ENCODE measurements around the gene ADAMTS15. TPM values are rescaled to one million over a fixed set of nuclear protein-coding genes. Genes with fewer than 3 reads are reported as not detected.

The ADAMTS15 gene
- total RNA-seq, 2 donors from 2014 or later: not detected

- H3K9me3 ChIP-seq (ENCODE audit: control insufficient read depth, low read length, poor library complexity, severe bottlenecking): no peaks in the 10 kb centered on the region
- no peaks in the 10 kb centered on the region for H3K4me1 Mint-ChIP-seq
- no peak overlapping the region for H3K4me3 Mint-ChIP-seq
- DNase-seq: no peak
- H3K27ac Mint-ChIP-seq: no peak overlapping the region
- no peaks in the 10 kb centered on the region for H3K36me3 Mint-ChIP-seq (ENCODE audit: low read depth)
- no peak for ATAC-seq
- peaks cover 20% of the 10 kb centered on the region for H3K27me3 Mint-ChIP-seq
Measured at GRCh38 chr11:130489716-130490115, 41.3 kb downstream of the ADAMTS15 start.

GRCh38 chr11:130490682-130491449, 42.4 kb downstream of the ADAMTS15 start:
- no peaks in the 10 kb centered on the region for H3K9me3 ChIP-seq (ENCODE audit: control insufficient read depth, low read length, poor library complexity, severe bottlenecking)
- Mint-ChIP-seq H3K27ac (no peak overlapping the region), H3K36me3 (ENCODE audit: low read depth) (no peaks in the 10 kb centered on the region), H3K27me3 (peaks cover 14% of the 10 kb centered on the region), H3K4me3 (no peak overlapping the region), H3K4me1 (no peaks in the 10 kb centered on the region)
- ATAC-seq: no peak
- no peak for DNase-seq

- Mint-ChIP-seq H3K4me3 (no peak overlapping the region), H3K27me3 (no peaks in the 10 kb centered on the region), H3K36me3 (ENCODE audit: low read depth) (no peaks in the 10 kb centered on the region), H3K4me1 (no peaks in the 10 kb centered on the region), H3K27ac (no peak overlapping the region)
- no peaks in the 10 kb centered on the region for H3K9me3 ChIP-seq (ENCODE audit: control insufficient read depth, low read length, poor library complexity, severe bottlenecking)
- ATAC-seq (no peak), DNase-seq (no peak)
Measured at GRCh38 chr11:130498181-130498580, 49.7 kb downstream of the ADAMTS15 start.

- no peaks in the 10 kb centered on the region for H3K36me3 Mint-ChIP-seq (ENCODE audit: low read depth)
- H3K27me3 Mint-ChIP-seq: peaks cover 8% of the 10 kb centered on the region
- DNase-seq (no peak), ATAC-seq (no peak)
- H3K27ac Mint-ChIP-seq: no peak overlapping the region
- H3K4me1 Mint-ChIP-seq: no peaks in the 10 kb centered on the region
- no peaks in the 10 kb centered on the region for H3K9me3 ChIP-seq (ENCODE audit: control insufficient read depth, low read length, poor library complexity, severe bottlenecking)
- no peak overlapping the region for H3K4me3 Mint-ChIP-seq
Measured at GRCh38 chr11:130499828-130500227, 51.4 kb downstream of the ADAMTS15 start.

GRCh38 chr11:130504317-130504716, 55.9 kb downstream of the ADAMTS15 start:
- Mint-ChIP-seq H3K36me3 (ENCODE audit: low read depth) (no peaks in the 10 kb centered on the region), H3K27me3 (peaks cover 8% of the 10 kb centered on the region), H3K4me3 (no peak overlapping the region), H3K27ac (no peak overlapping the region), H3K4me1 (no peaks in the 10 kb centered on the region)
- DNase-seq (no peak), ATAC-seq (no peak)
- no peaks in the 10 kb centered on the region for H3K9me3 ChIP-seq (ENCODE audit: control insufficient read depth, low read length, poor library complexity, severe bottlenecking)

GRCh38 chr11:130508913-130509312, 60.5 kb downstream of the ADAMTS15 start:
- DNase-seq (no peak), ATAC-seq (no peak)
- no peak overlapping the region for H3K4me3 Mint-ChIP-seq
- no peaks in the 10 kb centered on the region for H3K9me3 ChIP-seq (ENCODE audit: control insufficient read depth, low read length, poor library complexity, severe bottlenecking)
- H3K27ac Mint-ChIP-seq: no peak overlapping the region
- no peaks in the 10 kb centered on the region for H3K36me3 Mint-ChIP-seq (ENCODE audit: low read depth)
- H3K4me1 Mint-ChIP-seq: no peaks in the 10 kb centered on the region
- H3K27me3 Mint-ChIP-seq: peaks cover 20% of the 10 kb centered on the region

GRCh38 chr11:130509942-130510341, 61.5 kb downstream of the ADAMTS15 start:
- Mint-ChIP-seq H3K4me3 (no peak overlapping the region), H3K36me3 (ENCODE audit: low read depth) (no peaks in the 10 kb centered on the region), H3K27ac (no peak overlapping the region), H3K27me3 (peaks cover 29% of the 10 kb centered on the region), H3K4me1 (no peaks in the 10 kb centered on the region)
- no peak for DNase-seq
- no peak for ATAC-seq
- no peaks in the 10 kb centered on the region for H3K9me3 ChIP-seq (ENCODE audit: control insufficient read depth, low read length, poor library complexity, severe bottlenecking)

- Mint-ChIP-seq H3K27me3 (peaks cover 35% of the 10 kb centered on the region), H3K4me3 (no peak overlapping the region), H3K36me3 (ENCODE audit: low read depth) (no peaks in the 10 kb centered on the region), H3K27ac (no peak overlapping the region), H3K4me1 (no peaks in the 10 kb centered on the region)
- no peaks in the 10 kb centered on the region for H3K9me3 ChIP-seq (ENCODE audit: control insufficient read depth, low read length, poor library complexity, severe bottlenecking)
- no peak for ATAC-seq
- no peak for DNase-seq
Measured at GRCh38 chr11:130510407-130511006, 62.1 kb downstream of the ADAMTS15 start.

GRCh38 chr11:130511765-130512164, 63.3 kb downstream of the ADAMTS15 start:
- Mint-ChIP-seq H3K36me3 (ENCODE audit: low read depth) (no peaks in the 10 kb centered on the region), H3K27ac (no peak overlapping the region), H3K4me1 (no peaks in the 10 kb centered on the region), H3K4me3 (no peak overlapping the region), H3K27me3 (peaks cover 36% of the 10 kb centered on the region)
- DNase-seq (no peak), ATAC-seq (no peak)
- no peaks in the 10 kb centered on the region for H3K9me3 ChIP-seq (ENCODE audit: control insufficient read depth, low read length, poor library complexity, severe bottlenecking)

- ATAC-seq (no peak), DNase-seq (no peak)
- H3K9me3 ChIP-seq (ENCODE audit: control insufficient read depth, low read length, poor library complexity, severe bottlenecking): no peaks in the 10 kb centered on the region
- H3K4me3 Mint-ChIP-seq: no peak overlapping the region
- no peaks in the 10 kb centered on the region for H3K36me3 Mint-ChIP-seq (ENCODE audit: low read depth)
- no peaks in the 10 kb centered on the region for H3K4me1 Mint-ChIP-seq
- H3K27me3 Mint-ChIP-seq: peaks cover 36% of the 10 kb centered on the region
- H3K27ac Mint-ChIP-seq: no peak overlapping the region
Measured at GRCh38 chr11:130512662-130513061, 64.2 kb downstream of the ADAMTS15 start.

GRCh38 chr11:130513132-130513531, 64.7 kb downstream of the ADAMTS15 start:
- Mint-ChIP-seq H3K4me3 (no peak overlapping the region), H3K27me3 (peaks cover 36% of the 10 kb centered on the region), H3K4me1 (no peaks in the 10 kb centered on the region), H3K27ac (no peak overlapping the region), H3K36me3 (ENCODE audit: low read depth) (no peaks in the 10 kb centered on the region)
- ATAC-seq (no peak), DNase-seq (no peak)
- no peaks in the 10 kb centered on the region for H3K9me3 ChIP-seq (ENCODE audit: control insufficient read depth, low read length, poor library complexity, severe bottlenecking)

- no peaks in the 10 kb centered on the region for H3K4me1 Mint-ChIP-seq
Measured at GRCh38 chr11:130514316-130514715, 65.9 kb downstream of the ADAMTS15 start.

GRCh38 chr11:130514851-130515250, 66.4 kb downstream of the ADAMTS15 start:
- H3K9me3 ChIP-seq (ENCODE audit: control insufficient read depth, low read length, poor library complexity, severe bottlenecking): no peaks in the 10 kb centered on the region
- peaks cover 37% of the 10 kb centered on the region for H3K27me3 Mint-ChIP-seq
- no peaks in the 10 kb centered on the region for H3K36me3 Mint-ChIP-seq (ENCODE audit: low read depth)
- no peak overlapping the region for H3K27ac Mint-ChIP-seq
- no peak overlapping the region for H3K4me3 Mint-ChIP-seq
- no peaks in the 10 kb centered on the region for H3K4me1 Mint-ChIP-seq
- no peak for DNase-seq
- ATAC-seq: no peak

More at GRCh38 chr11:130514316-130514715, 65.9 kb downstream of the ADAMTS15 start:
- no peaks in the 10 kb centered on the region for H3K36me3 Mint-ChIP-seq (ENCODE audit: low read depth)
- peaks cover 36% of the 10 kb centered on the region for H3K27me3 Mint-ChIP-seq
- no peak for ATAC-seq
- H3K4me3 Mint-ChIP-seq: no peak overlapping the region
- no peak for DNase-seq
- H3K9me3 ChIP-seq (ENCODE audit: control insufficient read depth, low read length, poor library complexity, severe bottlenecking): no peaks in the 10 kb centered on the region
- H3K27ac Mint-ChIP-seq: no peak overlapping the region
